ENCODE results near the gene TMEM89.

TMEM89 gene

GRCh38 chr3:48614044-48614443 lies 7.5 kb downstream of the TMEM89 start:
- no peak for DNase-seq
- H3K27ac ChIP-seq (ENCODE audit: low read length): no peak overlapping the region
- no peak overlapping the region for H3K4me3 ChIP-seq (ENCODE audit: low read length)
- no peaks in the 10 kb centered on the region for H3K4me1 ChIP-seq (ENCODE audit: low read length)
- peaks cover 4% of the 10 kb centered on the region for H3K79me2 ChIP-seq (ENCODE audit: low read length)
- H3K36me3 ChIP-seq (replicated peaks; ENCODE audit: insufficient read depth, low read length): no peaks in the 10 kb centered on the region
- H4K20me1 ChIP-seq (ENCODE audit: insufficient read depth, low read length): no peaks in the 10 kb centered on the region
- H3K9me2 ChIP-seq (replicated peaks; ENCODE audit: insufficient read depth, low read length): no peaks in the 10 kb centered on the region
- no peaks in the 10 kb centered on the region; the same call in 1 of the 2 replicates for H3K27me3 ChIP-seq (replicated peaks; ENCODE audit: insufficient read depth, low read length)
- H3K9me3 ChIP-seq (replicated peaks; ENCODE audit: insufficient read depth, low read length): no peaks in the 10 kb centered on the region
- H3K9ac ChIP-seq (ENCODE audit: low read length): no peak overlapping the region
- no peak overlapping the region for H2AFZ ChIP-seq (ENCODE audit: low read length)
- no peak overlapping the region for H3K4me2 ChIP-seq (ENCODE audit: low read depth, low read length)
- no peaks in the 10 kb centered on the region for H3F3A ChIP-seq (ENCODE audit: insufficient read depth, low read length)
- TF ChIP-seq CTCF (IDR thresholded peaks at IDR 0.05; ENCODE audit: low read length): no peak
- no peak for TF ChIP-seq EZH2 (optimal IDR thresholded peaks at IDR 0.05; ENCODE audit: low read depth, low read length)
- TF ChIP-seq EZH2phosphoT487 (IDR thresholded peaks at IDR 0.05; ENCODE audit: low read length): no peak

- Histone ChIP-seq H3K27me3 (replicated peaks; ENCODE audit: insufficient read depth, low read length) (no peaks in the 10 kb centered on the region), H3K4me2 (ENCODE audit: low read depth, low read length) (no peak overlapping the region), H3K9me3 (replicated peaks; ENCODE audit: insufficient read depth, low read length) (no peaks in the 10 kb centered on the region), H3K9ac (ENCODE audit: low read length) (no peak overlapping the region), H3K9me2 (replicated peaks; ENCODE audit: insufficient read depth, low read length) (no peaks in the 10 kb centered on the region), H2AFZ (ENCODE audit: low read length) (no peak overlapping the region), H3F3A (ENCODE audit: insufficient read depth, low read length) (no peaks in the 10 kb centered on the region), H3K4me3 (ENCODE audit: low read length) (no peak overlapping the region), H3K27ac (ENCODE audit: low read length) (no peak overlapping the region), H4K20me1 (ENCODE audit: insufficient read depth, low read length) (no peaks in the 10 kb centered on the region), H3K79me2 (ENCODE audit: low read length) (peaks cover 21% of the 10 kb centered on the region), H3K36me3 (replicated peaks; ENCODE audit: insufficient read depth, low read length) (no peaks in the 10 kb centered on the region), H3K4me1 (ENCODE audit: low read length) (peaks cover 7% of the 10 kb centered on the region; the same call in 1 of the 2 replicates)
- no peak for DNase-seq
- no peak for TF ChIP-seq EZH2 (optimal IDR thresholded peaks at IDR 0.05; ENCODE audit: low read depth, low read length)
- no peak for TF ChIP-seq CTCF (IDR thresholded peaks at IDR 0.05; ENCODE audit: low read length)
- TF ChIP-seq EZH2phosphoT487 (IDR thresholded peaks at IDR 0.05; ENCODE audit: low read length): no peak
Observed at GRCh38 chr3:48612309-48612708, 9.3 kb downstream of the TMEM89 start.

GRCh38 chr3:48609088-48610005 lies 12.2 kb downstream of the TMEM89 start, which contains the start of gene UQCRC1:
Gene UQCRC1, minus strand, starts transcription at chr3:48609646. Its CDS starts 26 bp downstream, at chr3:48609620.
- H3K79me2 ChIP-seq (ENCODE audit: low read length): peaks cover 31% of the 10 kb centered on the region

More at GRCh38 chr3:48609088-48610005, 12.2 kb downstream of the TMEM89 start, which contains the start of gene UQCRC1:
- H3K27ac ChIP-seq (ENCODE audit: low read length): peak within 1 kb of the TSS; percentile 27; the same call in 1 of the 2 replicates
- H4K20me1 ChIP-seq (ENCODE audit: insufficient read depth, low read length): no peaks in the 10 kb centered on the region
- no peaks in the 10 kb centered on the region for H3K9me2 ChIP-seq (replicated peaks; ENCODE audit: insufficient read depth, low read length)
- peak within 1 kb of the TSS; percentile 93 for H3K4me2 ChIP-seq (ENCODE audit: low read depth, low read length)
- H3K27me3 ChIP-seq (replicated peaks; ENCODE audit: insufficient read depth, low read length): no peaks in the 10 kb centered on the region
- H3F3A ChIP-seq (ENCODE audit: insufficient read depth, low read length): no peaks in the 10 kb centered on the region
- H3K9me3 ChIP-seq (replicated peaks; ENCODE audit: insufficient read depth, low read length): no peaks in the 10 kb centered on the region
- peak within 1 kb of the TSS; percentile 91 for H2AFZ ChIP-seq (ENCODE audit: low read length)
- TF ChIP-seq CTCF (IDR thresholded peaks at IDR 0.05; ENCODE audit: low read length) (peak; percentile 64), EZH2phosphoT487 (IDR thresholded peaks at IDR 0.05; ENCODE audit: low read length) (no peak)
- peak within 1 kb of the TSS; percentile 90 for H3K9ac ChIP-seq (ENCODE audit: low read length)
- peak; percentile 95 for DNase-seq
- H3K36me3 ChIP-seq (replicated peaks; ENCODE audit: insufficient read depth, low read length): no peaks in the 10 kb centered on the region; the same call in 1 of the 2 replicates
- H3K4me1 ChIP-seq (ENCODE audit: low read length): peaks cover 7% of the 10 kb centered on the region; the same call in 1 of the 2 replicates
- H3K4me3 ChIP-seq (ENCODE audit: low read length): peak within 1 kb of the TSS; percentile 99

Data from MM.1S (cell line).